Kidney (tissue), 14 donors: ENCODE data around the gene ASB12. TPM values are rescaled to one million over a fixed set of nuclear protein-coding genes. Genes with fewer than 3 reads are reported as not detected.

ENCODE experiments used
- DNase-seq, 5 donors: peaks; one replicate each; pipeline ENCODE4 v3.0.0-alpha.2; 2013 to 2020
- FAIRE-seq: peaks from 2 replicates; lab custom pipeline; 2012; peaks lifted over from hg19 to GRCh38; lab: Jason Lieb, UNC
- H3K27ac ChIP-seq, 2 donors: one replicate each; pipeline ENCODE4 v1.7.0; 2013; ENCODE audit warnings: low read depth in 2 of 2, low read length in 2 of 2, inconsistent platforms in 1 of 2
- H3K27me3 ChIP-seq: one replicate; pipeline ENCODE4 v1.7.1; 2013; ENCODE audit warnings: low read length, inconsistent platforms; ENCODE audit not compliant: control insufficient read depth, insufficient read depth
- H3K36me3 ChIP-seq, 3 donors: one replicate each; pipeline versions ENCODE4 v1.7.0 to v1.7.1; 2013; ENCODE audit warnings: low read length in 3 of 3, control low read depth in 1 of 3, inconsistent platforms in 1 of 3; ENCODE audit not compliant: insufficient read depth in 3 of 3, control insufficient read depth in 2 of 3
- H3K4me1 ChIP-seq, 3 donors: one replicate each; pipeline versions ENCODE4 v1.7.0 to v1.7.1; 2013; ENCODE audit warnings: low read length in 3 of 3, inconsistent platforms in 1 of 3, low read depth in 1 of 3; ENCODE audit not compliant: control insufficient read depth in 2 of 3, insufficient read depth in 2 of 3
- H3K4me3 ChIP-seq, 3 donors: one replicate each; pipeline versions ENCODE4 v1.7.0 to v1.8.1; 2013; ENCODE audit warnings: low read length in 3 of 3, control low read depth in 1 of 3, inconsistent platforms in 1 of 3
- H3K9ac ChIP-seq, 3 donors: one replicate each; pipeline versions ENCODE4 v1.7.0 to v1.7.1; 2013; ENCODE audit warnings: low read length in 3 of 3, control low read depth in 1 of 3, inconsistent platforms in 1 of 3
- H3K9me3 ChIP-seq, 3 donors: one replicate each; pipeline versions ENCODE4 v1.7.0 to v1.7.1; 2013; ENCODE audit warnings: low read length in 3 of 3, control low read depth in 1 of 3, inconsistent platforms in 1 of 3; ENCODE audit not compliant: control insufficient read depth in 2 of 3, insufficient read depth in 1 of 3
- intact Hi-C: fragments of 100-400 bp; cut with DNase I; formaldehyde crosslinking; loops from one replicate; pipeline ENCODE4 v1.11.1; 2022
- polyA plus RNA-seq: library from polyadenylated mRNA; stranded (reverse); fragments of 350-450 nt; fragmentation: Illumina TruSeq; extraction: RNeasy Lipid Tissue Mini Kit (QIAGEN cat#74804); gene quantifications from one replicate; pipeline ENCODE4 v1.2.3, GENCODE V29; 2014; ENCODE audit warnings: low read depth, low replicate concordance; ENCODE audit not compliant: insufficient read depth
- total RNA-seq: library from RNA; stranded (reverse); fragmentation: NEBNext Ultra II Directional; extraction: Animal tissue kit (Norgen Biotek cat#: 25700); gene quantifications from one replicate; pipeline ENCODE4 v1.2.1, GENCODE V29; 2021
- TF ChIP-seq, protein P1 (sequence below): IDR thresholded peaks from 3 replicates; pipeline ENCODE4 v1.5.1; 2012; ENCODE audit warnings: mild to moderate bottlenecking, moderate library complexity, borderline replicate concordance; ENCODE audit not compliant: insufficient read depth; ENCODE audit errors: extremely low read depth
- donor health status: control.
- donor health status: control.
- donor health status: control.
- donor health status: control.
- donor health status: control.
- donor health status: DM: yes; HTN: yes; CAD: no.
- donor health status: Normal renal cell carcinoma (clear cell type).

The ASB12 gene
- total and polyA plus RNA-seq, 2 donors from 2014 or later: 0.62 TPM; not detected in 1

GRCh38 chrX:64205735-64206501 lies 24.5 kb downstream of the ASB12 start:
- Histone ChIP-seq H3K9me3 (no peaks in the 10 kb centered on the region), H3K4me3 (peak overlapping the region; percentile 48 to 73 (median 70)), H3K4me1 (peaks cover 0 to 17% (median 9%) of the 10 kb centered on the region in 3 donors), H3K36me3 (no peaks in the 10 kb centered on the region), H3K27me3 (no peaks in the 10 kb centered on the region), H3K27ac (peak overlapping the region; percentile 91 to 93), H3K9ac (peak overlapping the region; percentile 36 to 87 (median 73))
- DNase-seq (peak; percentile 96 to 97 (median 97)), FAIRE-seq (peak; percentile 79)
- TF ChIP-seq, protein P1, sequence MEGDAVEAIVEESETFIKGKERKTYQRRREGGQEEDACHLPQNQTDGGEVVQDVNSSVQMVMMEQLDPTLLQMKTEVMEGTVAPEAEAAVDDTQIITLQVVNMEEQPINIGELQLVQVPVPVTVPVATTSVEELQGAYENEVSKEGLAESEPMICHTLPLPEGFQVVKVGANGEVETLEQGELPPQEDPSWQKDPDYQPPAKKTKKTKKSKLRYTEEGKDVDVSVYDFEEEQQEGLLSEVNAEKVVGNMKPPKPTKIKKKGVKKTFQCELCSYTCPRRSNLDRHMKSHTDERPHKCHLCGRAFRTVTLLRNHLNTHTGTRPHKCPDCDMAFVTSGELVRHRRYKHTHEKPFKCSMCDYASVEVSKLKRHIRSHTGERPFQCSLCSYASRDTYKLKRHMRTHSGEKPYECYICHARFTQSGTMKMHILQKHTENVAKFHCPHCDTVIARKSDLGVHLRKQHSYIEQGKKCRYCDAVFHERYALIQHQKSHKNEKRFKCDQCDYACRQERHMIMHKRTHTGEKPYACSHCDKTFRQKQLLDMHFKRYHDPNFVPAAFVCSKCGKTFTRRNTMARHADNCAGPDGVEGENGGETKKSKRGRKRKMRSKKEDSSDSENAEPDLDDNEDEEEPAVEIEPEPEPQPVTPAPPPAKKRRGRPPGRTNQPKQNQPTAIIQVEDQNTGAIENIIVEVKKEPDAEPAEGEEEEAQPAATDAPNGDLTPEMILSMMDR: peak; percentile 11
- intact Hi-C loops: no loop called here

DNA sequence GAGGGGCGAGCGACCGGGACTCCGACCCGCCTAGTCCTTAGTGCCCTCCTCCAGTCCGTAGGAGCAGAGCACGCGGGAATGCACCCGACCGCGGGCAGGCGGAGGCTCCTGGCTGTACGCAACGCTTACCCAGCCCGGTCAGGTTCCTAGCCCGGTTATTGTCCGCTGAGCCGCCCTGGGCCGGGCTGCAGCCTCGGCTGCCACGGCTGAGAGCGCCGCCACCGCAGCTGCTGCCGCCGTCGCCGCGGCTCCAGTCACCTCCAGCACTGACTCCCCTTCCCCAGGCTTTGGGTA lies 25.0 kb downstream of the ASB12 start, which contains the start of gene AMER1:
TSS of gene AMER1 (minus strand) at position 268 of the 294 bp plus-strand sequence. CDS start 12,422 bp downstream, outside the sequence.
- TF ChIP-seq, protein P1: no peak
- H3K9me3 ChIP-seq: no peaks in the 10 kb centered on the region
- peak within 1 kb of the TSS; percentile 49 to 73 (median 70) for H3K4me3 ChIP-seq
- peaks cover 0 to 17% (median 9%) of the 10 kb centered on the region in 3 donors for H3K4me1 ChIP-seq
- H3K9ac ChIP-seq: peak within 1 kb of the TSS; percentile 36 to 87 (median 73)
- DNase-seq: peak in 1 of 5 donors; percentile 84
- intact Hi-C loops: no loop called here
- FAIRE-seq: no peak
- no peaks in the 10 kb centered on the region for H3K27me3 ChIP-seq
- H3K36me3 ChIP-seq: no peaks in the 10 kb centered on the region
- peak within 1 kb of the TSS; percentile 91 to 93 for H3K27ac ChIP-seq

DNA sequence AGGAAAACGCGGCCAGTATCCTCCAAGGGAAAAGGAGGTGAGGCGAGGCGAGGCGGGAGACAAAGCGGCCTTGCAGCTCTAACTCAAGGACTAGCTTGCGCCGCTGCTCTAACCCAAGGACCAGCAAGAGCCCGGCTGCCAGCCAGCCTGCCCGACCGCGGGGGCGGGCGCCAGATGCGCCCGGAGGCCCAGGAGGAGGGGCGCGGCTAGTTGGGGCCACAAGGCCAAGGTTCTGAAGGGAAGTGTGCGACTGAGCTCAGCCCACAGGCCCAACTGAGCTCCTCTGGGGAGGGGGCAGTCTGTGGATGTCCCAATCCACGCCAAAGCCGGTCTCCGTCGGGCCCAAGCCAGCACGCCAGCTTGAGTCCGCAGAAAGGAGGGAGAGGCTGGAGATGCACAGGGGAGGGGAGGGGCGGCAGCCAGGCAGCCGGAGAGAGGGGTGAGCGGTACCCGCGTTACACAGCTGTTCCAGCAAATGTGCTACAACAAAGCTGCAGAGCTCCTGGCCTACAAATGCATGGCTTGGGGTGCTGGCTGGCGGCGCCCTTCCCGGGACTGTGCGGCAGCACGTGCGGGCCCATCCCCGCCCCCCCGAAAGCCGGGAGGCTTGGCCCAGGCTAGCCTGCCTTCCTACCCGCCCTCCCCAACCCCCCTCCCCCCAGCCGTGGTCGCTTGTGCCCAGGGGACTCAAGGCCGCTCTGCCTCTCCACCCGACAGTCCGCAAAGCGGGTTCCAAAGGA lies 25.5 kb downstream of the ASB12 start:
- intact Hi-C loops: no loop called here
- DNase-seq (peak in 4 of 5 donors; percentile 42 to 73 (median 48)), FAIRE-seq (no peak)
- Histone ChIP-seq H3K27me3 (no peaks in the 10 kb centered on the region), H3K9me3 (no peaks in the 10 kb centered on the region), H3K4me3 (peak overlapping the region; percentile 49 to 73 (median 69)), H3K9ac (peak overlapping the region; percentile 13 to 60 (median 55)), H3K27ac (peak overlapping the region; percentile 86), H3K4me1 (peaks cover 0 to 17% (median 9%) of the 10 kb centered on the region in 3 donors), H3K36me3 (no peaks in the 10 kb centered on the region)
- TF ChIP-seq, protein P1: no peak
